Pulmonary artery endothelial cell (primary cell): ENCODE results near the gene MIA2. TPM values are rescaled to one million over a fixed set of nuclear protein-coding genes. Genes with fewer than 3 reads are reported as not detected.
"Not testable (repeated sequence)": the region's sequence is repeated elsewhere in the genome, so short reads cannot be mapped to it uniquely, and the experiment has no call there.

Source experiments
- DNase-seq: peaks from one replicate; pipeline ENCODE4 v3.0.0-alpha.2; 2011; ENCODE audit warnings: low read depth, low spot score
- total RNA-seq: library from RNA; depleted of rRNA; stranded (reverse); fragments of >200 nt; gene quantifications from 2 replicates; pipeline ENCODE4 v1.2.3, GENCODE V29; 2014

MIA2 gene
- total RNA-seq, 1 donor from 2014 or later = 8.5 TPM

- DNase-seq = no peak
These were observed 105.3 kb downstream of the MIA2 start for GRCh38 chr14:39339003-39339402.

- DNase-seq = not testable (repeated sequence)
These were observed 107.4 kb downstream of the MIA2 start for GRCh38 chr14:39341126-39341525.

- no peak for DNase-seq
These were observed 109.1 kb downstream of the MIA2 start for GRCh38 chr14:39342768-39343167.

GRCh38 chr14:39343614-39344013 lies 109.9 kb downstream of the MIA2 start:
- no peak for DNase-seq

- DNase-seq = no peak
These were observed 117.2 kb downstream of the MIA2 start for GRCh38 chr14:39350866-39351265.

GRCh38 chr14:39351708-39352107 lies 118.0 kb downstream of the MIA2 start:
- DNase-seq = no peak

GRCh38 chr14:39359069-39359468 lies 125.4 kb downstream of the MIA2 start:
- DNase-seq = not testable (repeated sequence)

- DNase-seq = no peak
These were observed 126.6 kb downstream of the MIA2 start for GRCh38 chr14:39360316-39360715.

- not testable (repeated sequence) for DNase-seq
These were observed 127.8 kb downstream of the MIA2 start for GRCh38 chr14:39361556-39361955.

- no peak for DNase-seq
These were observed 130.8 kb downstream of the MIA2 start for GRCh38 chr14:39364509-39364908.

- no peak for DNase-seq
These were observed 131.6 kb downstream of the MIA2 start for GRCh38 chr14:39365354-39365753.

- DNase-seq = no peak
These were observed 133.0 kb downstream of the MIA2 start for GRCh38 chr14:39366460-39367386.

GRCh38 chr14:39367387-39367751 lies 133.7 kb downstream of the MIA2 start:
- no peak for DNase-seq

- DNase-seq = peak; percentile 27
These were observed 134.7 kb downstream of the MIA2 start for GRCh38 chr14:39368261-39368959.

GRCh38 chr14:39369029-39369428 lies 135.3 kb downstream of the MIA2 start:
- DNase-seq = no peak

GRCh38 chr14:39370415-39370814 lies 136.7 kb downstream of the MIA2 start:
- DNase-seq = no peak

- no peak for DNase-seq
These were observed 138.9 kb downstream of the MIA2 start for GRCh38 chr14:39372656-39373055.

GRCh38 chr14:39374851-39375250 lies 141.1 kb downstream of the MIA2 start:
- peak; percentile 22 for DNase-seq

GRCh38 chr14:39376667-39377403 lies 143.1 kb downstream of the MIA2 start:
- DNase-seq = peak; percentile 19

GRCh38 chr14:39381366-39381765 lies 147.7 kb downstream of the MIA2 start:
- DNase-seq = no peak

- no peak for DNase-seq
These were observed 148.7 kb downstream of the MIA2 start for GRCh38 chr14:39382463-39382862.
